NCI-H526 treated with DMSO at 0.1 percent for 48 hours (cell line): ENCODE measurements around the gene SULT1B1.
"Not testable (repeated sequence)": the region's sequence is repeated elsewhere in the genome, so short reads cannot be mapped to it uniquely, and the experiment has no call there.

Source experiments
- DNase-seq: peaks from one replicate; lab custom pipeline; 2025; lab: John Stamatoyannopoulos, UW

Gene SULT1B1

DNA sequence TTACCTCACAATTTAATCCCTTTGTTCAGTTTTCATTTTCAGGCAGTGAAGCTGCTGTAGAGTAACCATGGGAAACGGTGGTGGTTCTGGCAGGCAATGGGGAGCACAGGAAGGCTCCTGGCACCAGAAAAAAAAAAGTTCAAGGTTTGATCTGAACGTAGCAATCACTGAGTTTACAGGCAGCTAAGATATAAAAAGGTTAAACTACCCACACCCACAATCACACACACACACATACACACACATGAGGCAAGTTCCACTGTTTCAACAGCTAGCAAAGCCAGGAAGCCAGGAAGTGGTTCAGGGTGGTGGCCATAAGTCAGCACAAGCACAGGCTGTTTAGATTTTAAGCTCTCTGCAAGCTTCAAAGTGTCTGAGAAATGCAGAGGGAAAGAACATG is at the start of gene SULT1B1:
Gene SULT1B1, minus strand, starts transcription at position 166 of the 400 bp plus-strand sequence. CDS start 5,403 bp downstream, outside the sequence.
- DNase-seq, result no peak

DNA sequence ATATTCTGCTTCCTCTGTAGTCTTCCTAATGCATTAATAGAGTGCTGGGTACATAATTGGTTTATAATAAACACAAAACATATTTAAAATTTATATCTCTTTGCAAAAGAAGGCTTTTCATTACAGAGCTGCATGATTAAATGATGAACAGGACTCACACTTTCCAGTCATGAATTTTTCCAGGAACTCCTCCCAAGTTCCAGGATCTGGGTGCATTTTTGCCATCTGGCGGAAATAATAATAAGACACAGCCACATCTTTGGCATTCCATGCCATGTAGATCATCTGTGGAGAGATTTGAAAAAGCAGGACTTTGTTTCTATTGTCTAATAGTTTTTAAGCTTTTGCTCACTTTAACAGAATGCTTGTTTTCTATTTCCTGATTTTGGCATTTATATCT is 40.2 kb upstream of the SULT1B1 start:
- no peak for DNase-seq

DNA sequence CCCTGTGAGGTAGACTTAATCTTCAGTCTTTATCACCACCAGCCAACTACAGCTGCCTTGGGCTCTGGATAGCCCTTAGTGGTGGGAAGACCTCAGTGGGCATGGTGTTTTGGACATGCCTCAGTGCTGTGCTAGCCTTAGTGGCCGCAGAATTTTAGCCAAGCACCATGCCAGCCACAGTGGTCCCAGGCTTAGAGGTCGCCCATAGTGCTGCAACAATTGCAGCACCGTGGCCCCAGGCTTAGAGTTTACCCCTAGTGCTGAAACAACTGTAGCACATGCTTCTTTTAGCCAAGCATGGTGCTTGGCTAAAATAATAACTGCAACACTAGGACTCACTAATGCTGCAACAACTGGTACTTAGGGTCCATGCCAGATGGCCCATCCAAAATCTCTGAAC is 38.9 kb upstream of the SULT1B1 start:
- DNase-seq, result no peak

DNA sequence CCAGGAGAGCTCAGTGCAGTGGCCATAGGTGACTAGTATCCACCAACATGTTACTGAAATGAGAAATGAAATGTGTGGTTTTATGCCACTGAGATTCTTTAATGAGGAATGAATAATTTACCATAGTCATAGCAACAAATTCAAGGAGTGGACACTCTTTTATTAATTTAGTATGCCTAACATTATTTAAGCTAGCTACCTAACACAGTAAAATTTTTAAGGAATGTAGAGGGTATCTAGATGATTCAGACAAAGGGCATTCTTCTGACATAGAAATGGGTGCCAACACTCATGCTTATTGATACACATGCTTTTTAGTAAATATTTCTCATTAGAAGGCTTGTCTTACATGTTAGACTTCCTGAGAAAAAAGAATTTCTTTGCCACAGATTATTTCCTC is 33.3 kb upstream of the SULT1B1 start:
- no peak for DNase-seq

DNA sequence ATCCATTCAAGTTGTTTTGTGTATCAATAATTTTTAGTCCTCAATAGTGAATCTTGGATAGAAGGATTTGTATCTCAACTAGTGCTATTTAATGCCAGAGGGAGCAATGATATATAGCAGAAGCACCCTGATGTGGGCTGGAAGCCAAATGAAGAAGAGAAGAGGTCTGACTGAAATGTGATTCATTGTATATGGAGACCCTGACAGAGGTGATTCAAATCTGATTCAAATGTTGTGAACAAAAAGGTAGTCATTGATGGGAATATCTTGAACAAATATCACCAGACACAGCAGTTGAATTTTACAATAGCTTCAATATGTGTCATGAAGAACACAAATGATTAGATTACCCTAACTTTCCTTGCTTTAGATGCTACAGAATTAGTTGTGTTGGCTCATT is 27.5 kb upstream of the SULT1B1 start:
- DNase-seq, result no peak

DNA sequence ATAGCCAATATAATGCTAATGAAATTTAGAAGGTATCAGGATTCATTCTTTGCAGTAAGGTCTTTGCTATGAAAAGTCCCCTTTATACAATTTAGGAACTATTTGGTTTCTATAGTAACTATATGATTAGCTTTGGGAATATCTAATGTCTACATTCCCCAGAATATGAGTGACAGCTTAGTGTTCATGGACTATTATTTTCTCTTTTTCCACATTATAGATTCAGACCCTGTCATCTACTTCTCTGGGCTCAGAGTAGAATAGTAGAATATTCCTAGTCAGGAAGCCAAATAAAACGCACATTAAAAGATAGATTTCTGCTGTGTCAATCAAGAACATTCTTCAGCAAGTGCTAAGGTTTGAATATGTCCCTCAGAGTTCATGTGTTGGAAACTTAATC is 26.1 kb upstream of the SULT1B1 start:
- no peak for DNase-seq

DNA sequence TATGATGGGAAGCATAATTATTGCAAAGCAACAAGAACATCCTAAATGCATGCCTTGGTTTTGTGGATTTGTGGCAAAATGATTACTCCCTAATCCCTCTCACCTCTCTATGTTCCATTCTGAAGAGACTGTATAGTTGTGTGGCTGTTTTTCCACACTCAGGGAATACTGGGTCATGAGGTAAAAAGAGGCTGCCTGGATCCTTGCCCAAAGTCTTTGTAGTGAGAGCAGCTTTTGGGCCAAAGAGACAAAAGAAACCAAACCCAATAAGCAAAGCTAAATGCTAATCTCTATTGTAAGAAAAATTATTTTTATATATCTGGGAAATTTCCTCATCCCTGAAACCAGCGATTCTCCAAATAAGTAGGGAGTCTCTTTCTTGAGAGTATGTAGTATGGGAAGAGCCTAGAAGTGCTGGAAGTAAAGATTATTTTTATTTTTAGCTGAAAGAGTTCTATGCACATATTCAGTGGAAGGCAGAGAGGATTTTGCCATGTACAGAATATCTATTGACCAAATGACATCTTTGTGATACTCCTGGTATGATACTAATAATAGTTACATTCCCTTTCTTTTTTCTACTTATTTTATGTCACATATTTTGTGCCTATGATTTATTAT is 24.9 kb upstream of the SULT1B1 start:
- no peak for DNase-seq

DNA sequence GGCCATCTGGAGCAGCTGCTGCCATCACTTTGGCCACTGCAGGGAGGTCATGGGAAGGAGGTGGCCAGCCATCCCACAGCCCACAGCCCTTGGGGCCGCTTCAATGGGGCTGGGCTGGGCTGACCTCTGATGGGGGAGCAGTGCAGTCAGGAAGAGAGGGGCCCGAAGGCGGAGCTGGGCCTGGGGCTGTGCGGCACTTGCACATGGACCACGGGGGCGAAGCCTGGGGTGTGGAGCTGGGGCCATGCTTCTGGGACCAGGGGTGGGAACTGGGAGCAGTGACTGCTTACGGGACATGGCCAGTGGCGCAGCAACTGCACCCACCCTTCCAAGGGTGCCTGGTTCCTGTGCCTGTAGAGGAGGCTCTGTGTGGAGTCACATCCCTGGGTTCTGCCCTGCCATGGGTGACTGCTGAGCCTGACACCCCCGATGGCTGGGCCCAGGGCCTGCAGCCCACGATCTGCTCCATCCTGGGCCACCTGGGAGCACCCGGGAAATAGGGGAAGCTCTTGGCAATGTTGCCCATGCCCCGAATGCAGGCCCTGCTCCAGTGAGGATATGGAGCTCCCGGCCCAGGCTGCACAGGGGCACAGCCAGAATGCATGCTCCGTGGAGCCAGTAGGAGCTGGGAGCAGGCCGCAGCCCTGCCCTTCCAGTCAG is 22.4 kb upstream of the SULT1B1 start:
- no peak for DNase-seq

DNA sequence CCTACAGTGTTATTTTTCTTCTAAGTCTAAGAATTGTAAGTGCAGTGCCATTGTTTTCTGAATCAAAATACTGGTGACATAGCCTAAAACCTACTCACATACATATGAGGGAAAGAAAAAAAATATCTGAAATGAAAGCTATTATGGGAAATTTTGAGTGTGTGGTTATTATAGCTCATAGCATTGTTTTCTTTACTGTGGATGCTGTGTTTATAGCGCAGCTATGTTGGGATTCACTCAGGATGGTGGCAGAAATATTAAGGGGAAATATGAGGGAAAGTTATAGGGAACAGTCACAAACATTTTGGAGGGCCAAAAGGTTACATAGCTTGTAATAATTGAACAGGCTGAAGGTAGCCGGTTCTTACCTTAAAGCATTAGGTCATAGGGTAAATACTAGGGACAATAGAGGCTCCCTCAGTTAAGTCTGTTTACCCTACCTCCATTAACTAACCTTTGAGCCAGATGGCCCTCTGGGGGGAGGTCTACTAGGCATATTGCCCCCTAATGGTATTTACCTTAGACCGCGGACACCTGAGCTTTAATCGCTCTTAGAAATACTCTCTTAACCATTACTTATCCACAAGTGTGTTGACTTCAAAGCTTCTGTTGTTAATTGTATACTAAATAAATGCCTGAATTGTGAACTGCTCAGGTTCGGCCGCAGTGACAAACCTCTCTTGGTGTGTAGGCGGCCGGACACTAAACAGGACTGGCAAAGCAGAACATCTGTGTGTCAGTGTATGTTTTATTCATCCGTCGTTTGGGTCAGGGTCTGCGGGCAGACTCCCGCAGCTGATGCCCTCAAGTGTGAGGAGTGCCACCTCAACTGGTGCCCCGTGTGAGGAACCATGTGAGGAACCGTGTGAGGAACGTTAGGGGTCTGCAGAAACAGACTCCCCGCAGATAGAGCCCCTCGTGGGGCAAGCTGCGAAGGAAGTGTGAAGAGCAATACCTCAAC is 21.3 kb upstream of the SULT1B1 start:
- no peak for DNase-seq

DNA sequence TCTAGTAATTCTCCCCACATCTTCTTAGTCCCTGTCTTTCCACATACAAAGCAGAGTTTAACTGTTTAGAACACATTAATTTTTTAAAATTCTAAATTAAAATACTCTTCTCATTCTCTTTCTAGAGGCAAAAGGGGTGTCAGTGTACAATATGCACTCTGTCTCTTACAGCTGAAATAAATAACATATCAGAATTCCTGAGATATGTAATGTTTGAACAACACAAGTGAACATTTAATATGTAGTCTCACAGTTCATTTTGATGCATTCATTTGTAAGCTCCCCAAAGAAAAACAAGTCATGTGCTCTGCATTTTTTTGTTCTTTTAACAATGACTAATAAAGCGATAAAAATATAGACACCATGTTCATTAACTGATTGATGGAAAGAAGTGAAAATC is 19.7 kb upstream of the SULT1B1 start:
- no peak for DNase-seq

DNA sequence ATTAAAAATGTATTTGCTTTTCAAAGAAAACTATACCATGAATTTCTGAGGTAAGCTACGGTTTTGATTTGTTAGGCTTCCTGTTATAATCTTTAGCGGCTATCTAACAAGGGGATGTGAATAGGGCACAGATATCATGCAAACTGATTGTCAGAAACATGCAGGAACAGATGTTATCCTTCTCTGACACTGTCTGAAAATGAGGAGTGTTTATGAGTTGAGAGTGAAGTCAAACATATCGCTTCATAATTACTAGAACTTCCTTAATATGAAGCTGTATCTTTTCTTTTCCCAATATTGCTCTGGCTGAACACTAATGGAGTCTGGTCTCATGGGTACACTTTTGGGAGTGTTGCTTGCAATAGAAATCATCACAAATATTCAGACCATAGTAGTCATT is 16.3 kb upstream of the SULT1B1 start:
- no peak for DNase-seq

DNA sequence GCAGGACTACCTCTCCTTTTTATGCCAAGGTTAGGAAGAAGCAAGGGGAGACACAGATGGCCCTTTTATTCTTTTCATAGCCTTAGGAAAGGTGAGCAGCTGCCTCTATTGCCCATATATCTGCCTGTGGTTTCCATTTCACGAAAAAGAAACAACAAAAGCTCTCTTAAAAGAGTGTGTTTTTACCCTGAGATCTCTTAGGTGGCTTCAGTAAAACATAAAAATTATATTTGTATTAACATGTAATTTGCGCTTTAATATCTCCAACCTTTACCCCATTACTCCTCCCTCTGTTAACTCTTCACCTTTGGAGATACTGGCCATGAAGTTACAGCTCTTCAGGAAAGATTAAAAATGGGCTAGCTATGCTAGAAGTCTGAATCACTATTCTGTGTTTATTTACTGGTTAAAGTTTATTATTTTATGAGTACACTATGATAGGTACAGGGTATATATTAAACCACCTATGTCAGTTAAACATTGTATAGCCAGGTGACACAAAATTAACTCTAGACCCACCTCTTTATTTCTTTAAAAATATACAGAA is 15.0 kb upstream of the SULT1B1 start:
- no peak for DNase-seq

DNA sequence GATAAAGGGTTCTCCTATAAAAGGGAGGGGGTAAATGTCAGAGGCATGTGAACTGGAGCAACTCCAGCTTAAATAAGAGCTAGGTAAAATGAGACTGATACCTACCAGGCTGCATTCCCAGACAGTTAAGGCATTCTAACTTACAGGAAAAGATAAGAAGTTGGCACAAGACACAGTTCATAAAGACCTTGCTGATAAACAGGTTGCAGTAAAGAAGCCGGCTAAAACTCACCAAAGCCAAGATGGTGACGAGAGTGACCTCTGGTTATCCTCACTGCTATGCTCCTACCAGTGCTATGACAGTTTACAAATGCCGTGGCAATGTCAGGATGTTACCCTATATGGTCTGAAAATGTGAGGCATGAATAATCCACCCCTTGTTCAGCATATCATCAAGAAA is 13.1 kb upstream of the SULT1B1 start:
- no peak for DNase-seq

DNA sequence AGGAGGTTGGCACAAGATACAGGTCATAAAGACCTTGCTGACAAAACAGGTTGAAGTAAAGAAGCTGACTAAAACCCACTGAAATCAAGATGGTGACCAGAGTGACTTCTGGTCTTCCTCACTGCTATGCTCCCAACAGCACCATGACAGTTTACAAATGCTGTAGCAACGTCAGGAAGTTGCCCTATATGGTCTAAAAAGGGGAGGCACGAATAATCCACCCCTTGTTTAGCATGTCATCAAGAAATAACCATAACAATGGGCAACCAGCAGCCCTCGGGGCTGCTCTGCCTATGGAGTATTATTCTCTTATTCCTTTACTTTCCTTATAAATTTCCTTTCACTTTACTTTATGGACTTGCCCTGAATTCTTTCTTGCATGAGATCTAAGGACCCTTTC is 8.1 kb upstream of the SULT1B1 start:
- DNase-seq, result not testable (repeated sequence)

DNA sequence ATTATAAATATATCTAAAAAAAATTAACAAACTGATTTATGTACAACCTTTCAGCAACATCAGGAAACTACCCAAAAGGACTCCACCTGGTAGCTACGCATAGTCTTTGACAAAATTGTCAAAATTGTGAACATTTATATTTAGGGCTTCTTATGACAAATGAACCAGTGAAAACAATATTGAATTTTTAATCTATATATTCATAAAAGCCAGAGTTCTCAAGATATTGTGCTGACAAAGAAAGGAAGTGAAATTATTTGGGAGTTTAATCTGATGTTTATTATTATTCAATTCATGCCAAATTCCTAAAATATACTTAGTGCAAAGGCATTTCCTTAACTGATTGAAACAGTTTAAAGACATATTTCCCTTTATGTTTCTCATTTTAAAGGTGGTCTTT is 5.3 kb upstream of the SULT1B1 start:
- DNase-seq, result no peak

DNA sequence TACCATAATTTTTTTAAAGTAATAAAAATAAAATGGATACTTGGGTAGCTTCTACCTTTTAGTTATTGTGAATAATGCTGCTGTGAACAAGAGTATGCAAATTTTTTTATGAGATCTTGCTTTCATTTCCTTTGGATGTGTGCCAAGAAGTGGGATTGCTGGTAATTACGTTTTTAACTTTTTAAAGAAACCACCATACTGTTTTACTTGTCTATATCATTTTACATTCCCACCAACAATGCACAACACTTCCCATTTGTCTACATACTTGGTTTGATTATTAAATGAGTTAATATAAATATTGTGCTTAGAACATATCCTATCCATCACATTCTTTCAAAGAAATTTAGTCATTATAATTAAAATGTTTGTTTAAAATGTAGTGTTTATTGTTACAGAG is 3.9 kb upstream of the SULT1B1 start:
- DNase-seq, result no peak

DNA sequence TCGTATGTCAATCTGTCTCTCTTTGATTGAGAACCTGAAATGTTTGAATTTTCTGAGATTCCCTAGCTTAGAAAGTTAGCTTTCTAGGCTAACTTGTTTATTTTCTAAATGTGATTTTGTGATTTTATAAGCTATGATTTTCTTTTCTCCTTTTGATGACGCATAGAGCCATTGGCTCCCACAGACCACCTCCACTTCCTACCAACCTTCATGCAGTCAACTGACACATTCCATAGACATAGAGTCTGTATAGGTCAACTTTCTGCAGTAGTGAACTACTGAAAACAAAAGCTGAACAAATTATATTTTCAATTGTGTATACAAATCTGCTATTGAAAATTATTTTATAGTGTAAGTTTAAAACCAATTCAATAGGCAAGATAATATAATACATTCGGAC is 2.8 kb upstream of the SULT1B1 start:
- DNase-seq, result no peak

DNA sequence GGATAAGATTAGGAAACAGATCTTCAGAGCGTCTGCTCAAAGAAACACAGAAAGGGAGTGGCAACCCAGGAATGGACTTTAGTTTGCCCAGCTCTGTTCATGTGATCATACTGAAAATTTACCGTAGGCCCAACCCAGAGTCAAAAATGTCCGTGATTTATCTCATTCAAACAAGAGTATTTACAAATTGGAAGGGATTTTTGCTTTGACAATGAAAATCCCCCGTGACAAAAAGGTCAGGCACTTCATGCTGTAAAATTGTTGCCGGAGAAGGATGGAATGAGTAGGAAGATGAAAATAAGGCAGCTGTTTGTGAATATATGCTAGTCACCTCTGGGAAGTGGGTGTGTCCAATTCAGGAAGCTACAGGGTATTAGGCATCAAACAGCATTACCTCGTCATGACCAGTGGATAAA is 1.2 kb downstream of the SULT1B1 start:
- DNase-seq, result no peak

DNA sequence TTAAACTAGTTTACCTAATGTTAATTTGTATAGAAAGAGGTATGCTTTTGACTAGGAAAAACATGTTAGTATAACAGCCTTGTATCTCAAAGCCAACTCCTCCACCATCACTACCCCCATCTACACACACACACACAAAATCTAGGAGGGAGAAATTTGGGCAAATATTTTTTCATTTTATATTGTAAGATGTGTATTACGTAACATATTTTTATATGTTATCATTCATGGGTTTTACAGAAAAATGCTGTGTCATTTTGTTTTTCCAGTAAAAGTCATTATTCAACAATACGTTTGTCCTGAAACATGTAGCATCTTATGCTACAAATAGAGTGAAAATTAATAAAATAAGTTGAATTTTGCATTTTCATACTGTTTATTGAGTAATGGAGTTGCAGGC is 3.0 kb downstream of the SULT1B1 start:
- no peak for DNase-seq

DNA sequence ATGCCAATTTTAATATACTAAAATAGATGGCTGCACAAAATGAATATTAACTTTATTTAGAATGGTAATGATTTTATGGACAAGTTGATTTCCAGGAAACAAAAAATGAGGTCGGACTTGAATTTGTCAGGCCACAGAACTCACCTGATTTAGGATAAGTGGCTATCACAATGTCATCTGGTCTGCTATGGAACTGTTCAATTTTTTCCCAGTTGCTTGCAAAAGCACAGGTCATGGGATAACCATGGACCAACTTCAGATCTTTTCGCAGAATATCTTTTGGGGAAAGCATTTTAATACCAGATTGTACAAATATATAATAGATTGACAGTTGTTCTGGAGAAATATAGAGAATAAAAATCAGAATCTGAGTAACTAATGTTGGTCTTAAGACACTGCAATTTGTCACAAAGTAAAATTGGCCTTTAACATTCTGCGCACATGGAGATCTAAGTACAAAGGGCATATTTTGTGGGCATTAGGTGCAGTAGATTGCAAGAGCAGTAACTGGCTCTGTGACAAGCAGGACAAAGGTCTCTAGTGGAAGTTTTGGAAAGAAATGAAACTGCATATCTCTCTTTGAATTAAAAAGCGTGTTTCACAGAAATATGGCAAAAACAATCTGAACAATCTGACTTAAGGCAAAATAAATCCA is 5.4 kb downstream of the SULT1B1 start:
- DNase-seq, result no peak

DNA sequence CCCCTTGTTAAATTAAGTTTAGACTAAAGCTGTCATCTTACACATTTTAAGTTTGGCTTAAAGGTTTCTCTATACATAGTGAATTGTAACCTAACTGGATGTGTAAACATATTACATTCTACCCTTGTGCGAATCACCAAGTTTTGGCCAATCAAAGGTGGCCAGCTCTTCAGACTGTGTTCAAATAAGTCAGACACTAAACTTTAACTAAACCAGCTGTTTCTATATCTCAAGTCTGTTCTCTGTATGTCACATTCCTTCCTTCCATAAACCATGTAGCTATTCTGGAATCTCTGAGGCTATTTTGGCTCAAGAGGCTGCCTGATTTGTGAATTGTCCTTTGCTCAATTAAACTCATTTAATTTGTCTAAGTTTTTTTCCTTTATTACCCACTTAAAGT is 6.7 kb downstream of the SULT1B1 start:
- no peak for DNase-seq

DNA sequence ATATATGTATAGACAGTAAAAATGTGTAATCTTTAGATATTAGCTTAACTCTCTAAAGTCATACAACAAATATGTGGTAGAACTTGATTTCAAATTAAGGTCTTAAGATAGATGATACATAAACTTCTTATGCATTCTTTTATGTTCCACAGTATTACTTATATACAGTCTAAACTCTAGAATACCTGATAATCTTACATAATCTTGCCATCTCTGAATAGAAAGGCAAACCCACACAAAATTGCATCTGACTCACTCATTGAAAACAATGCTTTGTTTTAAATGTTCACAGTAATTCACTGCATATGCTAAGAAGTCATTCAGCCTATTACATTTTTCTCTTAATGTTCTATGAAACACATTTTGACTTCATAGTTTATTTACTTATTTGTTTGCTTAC is 10.1 kb downstream of the SULT1B1 start:
- DNase-seq, result no peak
